HG02938 (cell line): ENCODE measurements around the gene SDC3.
A peak's percentile ranks its signal among the peaks of the same experiment; 100 is the strongest.

Experiments
- ATAC-seq: cut with Tn5 transposase; IDR thresholded peaks from one replicate; pipeline ENCODE4 v1.9.1; 2021; ENCODE audit warnings: mild to moderate bottlenecking, moderate library complexity; ENCODE audit not compliant: unreplicated experiment

SDC3 gene

DNA sequence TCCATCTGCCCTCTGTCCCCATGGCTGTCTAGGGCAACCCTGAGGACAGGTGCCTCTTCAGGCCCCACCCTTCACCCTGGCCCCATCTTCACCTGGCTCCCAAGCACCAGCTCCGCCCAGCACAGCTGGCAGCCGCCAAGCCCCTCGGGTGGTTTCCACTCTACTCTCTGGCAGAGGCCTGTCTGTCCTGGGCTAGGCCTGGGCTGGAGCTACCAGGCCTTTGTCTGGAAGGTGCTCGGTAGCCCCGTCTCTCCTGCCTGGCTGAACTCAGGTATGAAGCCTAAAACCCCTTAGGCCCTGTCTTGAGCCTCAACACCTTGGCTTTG is 17.4 kb downstream of the SDC3 start:
- ATAC-seq: no peak

DNA sequence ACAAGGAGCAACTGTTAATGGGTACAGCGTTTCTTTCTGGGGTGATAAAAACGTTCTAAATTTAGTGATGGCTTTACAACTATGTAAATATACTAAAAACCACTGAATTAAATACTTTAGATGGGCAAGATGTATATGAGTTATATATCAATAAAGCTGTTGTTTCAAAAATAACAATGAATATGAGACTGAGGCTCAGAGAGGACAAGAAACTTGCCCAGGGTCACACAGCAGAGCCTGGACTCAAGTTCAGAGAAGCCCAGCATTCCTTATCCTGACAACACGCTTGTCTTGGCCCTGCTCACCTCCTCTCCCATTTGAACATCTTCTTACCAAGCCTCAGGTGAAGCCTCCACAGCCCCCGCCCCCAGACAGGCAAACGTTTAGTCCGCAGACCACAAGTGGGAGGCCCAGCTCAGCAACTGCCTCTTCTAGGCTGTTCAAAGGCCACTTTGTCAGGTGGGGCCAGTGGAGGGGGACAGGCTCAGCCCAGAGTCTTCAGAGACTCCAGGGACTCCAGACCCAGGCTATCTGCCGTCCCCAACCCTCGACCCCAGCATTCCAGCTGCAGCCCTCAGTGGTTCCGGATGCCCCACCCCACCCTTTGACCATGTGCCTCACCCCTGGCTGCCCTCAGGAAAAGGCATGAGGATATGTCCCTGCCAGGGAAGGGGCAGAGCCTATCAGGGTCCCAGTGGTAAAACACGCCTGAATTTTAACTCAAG is 17.9 kb downstream of the SDC3 start:
- no peak for ATAC-seq

DNA sequence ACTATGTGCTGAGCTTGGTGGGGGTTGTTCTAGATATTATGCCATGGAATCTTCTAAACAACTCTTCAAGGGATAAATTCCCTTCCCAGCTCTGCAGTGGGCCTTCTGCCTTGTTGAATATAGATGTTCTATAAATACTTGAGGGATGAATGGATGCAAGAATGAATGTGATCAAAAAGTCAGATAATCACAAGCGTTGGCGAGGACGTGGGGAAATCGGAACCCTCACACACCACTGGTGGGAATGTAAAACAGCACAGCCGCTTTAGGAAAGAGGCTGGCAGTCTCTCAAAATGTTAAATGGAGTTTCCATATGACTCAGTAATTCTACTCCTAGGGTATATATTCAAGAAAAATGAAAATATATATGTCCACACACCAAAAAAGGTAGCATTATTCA is 19.0 kb downstream of the SDC3 start:
- no peak for ATAC-seq

DNA sequence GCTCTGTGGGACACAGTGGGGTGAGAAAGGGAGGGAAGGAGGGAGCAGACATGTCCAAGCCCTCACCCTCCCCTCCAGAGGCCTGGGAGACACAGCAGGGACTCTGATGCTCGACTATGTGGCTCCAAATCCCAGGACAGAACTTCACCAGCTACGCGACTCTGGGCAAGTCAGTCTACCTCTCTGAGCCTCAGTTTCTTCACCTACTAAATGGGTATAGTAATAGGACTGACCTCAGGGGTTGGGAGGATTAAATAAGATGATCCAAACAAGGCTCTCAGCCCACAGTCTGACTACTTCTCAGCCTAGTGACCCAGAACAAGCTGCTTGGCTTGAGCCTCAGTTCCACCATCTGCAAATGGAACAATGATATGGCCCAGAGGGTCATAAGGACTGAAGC is 19.6 kb downstream of the SDC3 start:
- ATAC-seq: no peak

DNA sequence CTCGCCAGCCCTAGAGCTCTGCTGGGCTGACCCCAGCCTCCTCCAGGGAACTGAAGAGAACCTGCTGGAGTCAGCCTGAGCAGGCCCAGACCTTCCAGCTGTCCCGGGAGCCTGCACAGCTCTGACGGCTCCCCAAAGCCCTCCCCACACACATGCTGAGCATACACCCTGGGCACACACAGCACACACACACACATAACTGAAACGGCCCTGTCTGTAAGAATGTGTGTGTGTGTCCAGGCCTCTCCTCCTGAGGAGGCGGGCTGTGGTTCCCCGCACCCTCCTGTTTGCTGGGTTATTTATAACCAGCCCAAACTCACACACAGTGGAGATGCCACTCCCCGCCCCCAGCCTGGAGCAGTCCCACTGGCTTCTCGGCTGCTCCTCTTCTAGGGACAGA is 20.2 kb downstream of the SDC3 start:
- ATAC-seq: no peak

DNA sequence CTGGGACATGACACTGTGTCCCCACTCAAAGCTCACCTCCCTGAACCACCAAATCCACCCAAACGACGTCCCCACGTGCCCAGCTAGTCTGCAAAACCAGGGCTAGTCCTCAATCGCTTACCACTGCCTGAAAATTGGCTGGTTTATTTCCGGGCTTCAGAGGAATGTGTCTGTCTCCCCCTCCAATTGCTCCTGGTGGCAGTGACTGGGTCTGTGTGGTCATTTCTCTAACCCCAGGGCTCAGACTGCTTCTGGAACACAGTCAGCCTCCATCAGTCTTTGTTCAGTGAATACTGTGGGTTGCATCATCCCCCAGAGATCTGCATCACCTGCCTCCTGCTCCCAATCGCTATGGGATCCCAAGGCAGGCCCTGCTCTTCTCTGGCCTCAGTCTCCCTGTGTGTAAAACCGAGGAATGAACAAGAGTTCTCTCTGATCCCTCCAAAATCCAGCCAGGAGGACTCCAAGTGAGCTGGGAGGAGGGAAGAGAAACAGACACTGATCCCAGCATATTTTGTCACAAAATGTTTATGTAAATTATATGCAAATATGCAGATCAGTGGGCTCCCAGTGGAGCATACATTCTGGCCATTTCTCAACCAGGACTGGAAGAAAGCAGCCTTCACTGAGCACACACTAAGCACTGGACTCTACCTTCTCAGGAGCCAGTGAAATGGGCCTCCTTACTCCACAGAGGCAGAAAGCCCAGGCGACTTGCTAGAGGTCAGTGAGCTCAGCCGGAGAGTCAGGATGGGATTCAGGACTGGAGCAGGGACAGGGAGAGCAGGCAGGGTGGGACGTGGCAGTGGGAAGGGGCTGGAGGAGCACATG is 20.9 kb downstream of the SDC3 start:
- no peak for ATAC-seq

DNA sequence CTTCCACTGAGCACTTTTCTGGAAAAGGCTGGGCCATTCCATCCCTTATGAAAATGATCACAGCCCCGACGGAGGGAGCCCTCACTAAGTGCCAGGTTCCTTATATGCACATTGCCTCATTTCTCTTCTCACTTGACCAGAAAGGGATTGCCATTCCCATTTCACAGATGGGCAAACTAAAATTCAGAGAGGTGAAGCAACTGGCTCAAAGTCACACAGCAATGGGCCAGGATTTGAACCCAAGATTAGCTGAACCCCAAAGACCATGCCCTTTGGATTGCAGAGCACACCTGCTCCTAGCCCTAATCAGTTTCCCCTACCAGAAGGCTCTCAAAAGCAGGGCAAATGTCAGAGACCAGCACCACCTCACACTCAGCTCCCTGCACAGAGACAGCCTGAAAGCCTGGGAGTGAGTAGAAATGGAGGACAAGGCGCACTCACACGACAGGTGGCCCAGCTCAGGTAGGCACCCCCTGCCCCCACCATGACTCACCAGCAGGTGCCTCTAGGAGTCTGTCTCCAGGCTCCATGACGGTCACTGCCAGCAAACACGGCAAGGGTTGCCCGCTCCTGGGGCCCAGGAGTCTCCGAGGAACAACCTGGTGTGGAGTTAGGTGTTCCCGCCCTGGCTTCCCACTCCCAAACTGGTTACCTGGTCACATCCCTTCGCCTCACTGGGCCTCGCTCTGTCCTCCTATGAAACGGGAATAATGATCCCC is 21.7 kb downstream of the SDC3 start:
- no peak for ATAC-seq

DNA sequence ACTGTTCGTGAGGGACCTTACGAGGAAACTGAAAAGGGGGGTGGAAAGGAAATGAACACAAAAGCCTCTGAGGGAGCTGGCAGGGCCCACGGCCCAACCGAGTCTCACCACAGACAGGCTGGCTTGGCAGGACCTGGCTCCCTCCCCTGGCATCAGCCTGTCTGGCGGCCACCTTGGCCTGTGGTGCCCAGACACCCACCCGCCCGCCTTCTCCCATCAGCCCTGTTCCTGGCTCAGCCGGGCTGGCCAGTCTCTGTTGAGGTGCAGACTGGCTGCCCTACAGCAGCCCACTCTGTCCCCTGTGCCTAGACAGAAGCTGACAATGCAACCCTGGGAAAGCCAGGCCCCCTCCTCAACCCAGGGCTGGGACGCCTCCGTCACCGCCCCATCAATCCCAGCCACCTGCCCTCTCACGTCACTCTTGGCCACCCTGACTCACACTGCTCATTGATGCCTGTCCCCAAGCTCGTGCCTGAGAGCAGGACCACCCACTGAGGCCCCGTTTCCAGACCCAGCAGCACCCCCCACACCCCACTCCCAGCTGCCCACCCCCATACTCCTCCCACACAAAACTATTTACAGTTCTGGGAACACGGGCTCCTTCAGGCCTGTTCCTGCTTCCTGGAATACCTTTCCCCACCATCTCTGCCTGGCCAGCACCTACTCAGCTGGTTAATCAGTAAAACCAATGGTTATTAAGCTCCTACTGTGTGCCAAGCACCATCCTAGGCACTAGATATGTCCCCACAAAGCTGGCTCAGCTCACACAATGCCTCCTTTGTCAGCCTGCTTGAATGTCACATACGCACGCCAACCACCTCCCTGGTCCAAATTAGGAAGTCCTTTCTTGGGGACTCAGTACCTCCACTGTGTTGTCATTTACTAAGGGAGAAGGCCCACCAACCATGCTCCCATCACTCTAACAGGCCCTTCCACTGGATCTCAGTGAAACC is 22.7 kb downstream of the SDC3 start:
- ATAC-seq: no peak

DNA sequence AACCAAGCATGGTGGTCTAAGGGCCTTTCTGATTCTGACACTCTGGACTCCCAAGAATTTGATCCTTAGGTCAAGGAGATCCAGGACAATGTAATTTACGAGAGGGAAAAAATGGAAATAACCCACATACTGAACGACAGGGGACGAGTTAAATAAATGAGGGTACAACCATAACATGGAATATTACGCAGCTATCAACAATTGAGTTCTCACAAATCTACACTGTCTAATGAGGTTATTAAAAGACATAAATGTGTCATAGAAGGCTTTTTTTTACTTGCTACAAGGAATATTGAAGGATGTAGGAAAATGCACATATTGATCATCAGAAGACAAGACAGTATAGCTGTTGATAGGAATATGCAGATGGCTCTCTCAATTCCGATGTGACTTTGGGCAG is 23.8 kb downstream of the SDC3 start:
- ATAC-seq: no peak

DNA sequence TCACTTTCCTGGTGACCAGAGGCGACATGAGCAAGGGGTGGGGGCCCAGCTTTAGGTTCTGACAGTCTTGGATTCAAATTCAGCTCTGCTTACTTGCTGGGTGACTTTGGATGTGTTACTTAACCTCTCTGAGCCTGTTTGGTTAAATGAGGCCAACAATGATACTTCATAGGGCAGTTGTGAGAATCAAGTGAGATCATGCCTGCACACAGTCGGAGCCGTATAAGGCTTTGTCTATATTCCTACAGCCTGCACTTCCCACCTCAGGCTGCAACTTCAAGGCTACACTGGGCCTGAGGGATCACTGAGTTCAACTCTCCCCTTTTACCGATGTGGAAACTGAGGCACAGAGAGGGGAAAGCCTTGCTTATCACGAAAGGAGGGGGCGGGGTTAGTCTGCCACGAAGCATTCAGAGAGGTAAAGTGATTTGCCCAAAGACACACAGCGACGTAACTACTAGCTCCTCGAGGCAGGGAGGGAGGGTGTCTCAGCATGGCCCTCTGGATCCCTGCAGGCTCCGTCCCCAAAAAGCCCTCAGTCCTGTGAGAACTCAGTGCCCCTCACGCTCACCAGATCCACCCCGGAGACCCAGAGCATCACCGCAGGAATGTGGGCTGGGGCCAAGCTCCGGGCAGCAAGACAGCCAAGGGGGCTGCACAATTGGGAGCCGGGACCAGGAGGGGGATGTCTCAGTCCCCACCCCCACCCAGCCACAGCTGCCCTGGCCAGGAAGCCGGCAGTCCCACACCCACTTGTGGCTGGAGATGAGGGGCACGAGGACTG is 25.0 kb downstream of the SDC3 start:
- no peak for ATAC-seq

DNA sequence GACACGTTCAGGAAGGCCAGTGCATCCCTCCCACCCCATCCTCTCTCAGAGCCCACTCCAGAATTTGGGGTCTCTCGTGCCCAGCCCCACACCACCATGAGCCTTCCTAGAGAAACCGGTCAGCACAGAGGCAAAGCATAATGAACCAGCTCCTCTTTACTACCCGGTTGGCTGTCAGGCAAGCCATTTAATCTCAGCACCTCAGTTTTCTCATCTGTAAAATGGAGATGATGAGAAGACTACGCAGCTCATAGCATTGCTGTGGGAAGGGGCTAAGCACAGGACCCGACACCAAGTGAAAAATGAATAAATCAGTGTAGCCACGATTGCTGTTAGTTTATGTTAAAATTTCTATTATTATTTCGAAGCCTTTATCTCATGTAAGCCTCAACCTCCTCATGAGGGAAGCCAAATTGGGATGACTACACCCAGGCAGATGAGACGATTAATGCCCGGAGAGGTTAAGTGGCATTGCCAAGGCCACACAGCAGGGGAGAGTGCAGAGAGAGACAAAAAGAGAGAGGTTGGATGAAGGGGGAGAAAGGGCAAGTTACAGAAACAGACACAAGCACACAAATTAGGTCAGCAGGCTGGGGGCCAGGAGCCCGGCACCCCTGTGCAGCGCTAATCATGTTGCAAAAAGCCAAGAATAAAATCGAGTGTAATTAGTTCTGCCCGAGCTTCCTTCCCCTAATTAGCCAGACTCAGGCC is 25.7 kb downstream of the SDC3 start:
- ATAC-seq: no peak

DNA sequence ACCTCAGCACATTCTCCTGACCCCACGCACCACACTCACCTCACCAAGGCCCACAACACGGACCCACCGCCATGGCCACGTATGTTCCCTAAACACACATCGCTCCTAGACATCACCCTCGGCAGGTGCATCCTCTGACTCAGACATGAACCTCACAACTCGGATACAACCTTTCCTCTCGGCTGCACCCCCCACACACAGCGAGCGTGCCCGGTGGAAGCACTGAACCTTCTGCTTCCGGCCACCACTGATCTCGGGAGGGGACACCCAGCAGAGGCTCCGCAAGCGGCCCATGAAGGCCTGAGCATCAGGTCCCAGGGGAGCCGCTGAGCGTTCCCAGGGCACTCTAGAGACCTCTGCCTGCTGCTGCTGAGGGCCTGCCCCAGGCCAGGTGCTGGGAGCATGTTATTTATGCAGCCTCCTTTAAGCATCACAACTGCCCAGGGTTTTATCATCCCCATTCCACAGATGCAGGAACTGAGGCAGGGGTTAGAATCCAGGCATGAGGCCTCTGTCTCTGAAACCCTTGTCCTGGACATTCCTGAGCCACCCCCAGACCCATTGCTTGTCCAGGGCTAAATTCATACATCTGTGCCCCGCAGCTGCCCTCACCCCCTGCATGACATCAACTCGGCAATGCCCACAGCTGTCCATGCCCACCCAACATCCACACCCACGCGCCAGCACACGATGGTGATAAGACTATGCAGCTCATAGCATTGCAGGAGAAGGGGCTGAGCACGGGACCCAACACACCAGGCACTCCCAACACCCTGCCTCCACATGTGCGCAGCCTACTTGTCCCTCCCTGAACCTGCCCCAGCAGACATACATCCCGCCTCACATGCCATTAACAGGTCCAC is 27.0 kb downstream of the SDC3 start:
- ATAC-seq: peak; percentile 61

DNA sequence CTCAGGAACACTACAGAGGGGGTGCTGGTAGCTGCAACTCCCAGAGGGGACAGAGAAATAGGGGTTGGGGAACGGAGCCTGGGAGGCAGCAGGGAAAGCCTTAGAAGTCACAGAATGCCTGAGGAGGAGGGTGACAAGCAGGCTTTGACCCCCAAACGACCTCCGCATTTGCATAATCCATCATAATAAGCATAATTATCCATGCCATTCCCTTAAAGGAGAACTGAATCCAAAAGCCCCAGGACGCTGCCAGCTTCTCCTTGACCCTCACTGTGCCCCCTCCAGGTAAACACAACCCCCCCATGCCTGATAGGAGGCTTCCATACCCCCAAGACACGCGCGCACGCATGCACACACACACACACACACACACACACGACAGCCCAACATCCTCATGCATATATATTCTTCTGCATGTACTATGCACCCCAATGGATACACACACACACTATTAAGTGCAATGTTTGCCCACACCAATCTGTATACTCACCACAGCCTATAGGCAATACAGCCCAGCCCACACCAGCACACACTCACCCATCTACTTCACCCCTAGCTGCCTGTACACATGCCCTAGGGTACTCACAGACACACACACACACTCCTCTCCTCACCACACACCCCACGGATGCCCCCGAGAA is 27.8 kb downstream of the SDC3 start:
- no peak for ATAC-seq

DNA sequence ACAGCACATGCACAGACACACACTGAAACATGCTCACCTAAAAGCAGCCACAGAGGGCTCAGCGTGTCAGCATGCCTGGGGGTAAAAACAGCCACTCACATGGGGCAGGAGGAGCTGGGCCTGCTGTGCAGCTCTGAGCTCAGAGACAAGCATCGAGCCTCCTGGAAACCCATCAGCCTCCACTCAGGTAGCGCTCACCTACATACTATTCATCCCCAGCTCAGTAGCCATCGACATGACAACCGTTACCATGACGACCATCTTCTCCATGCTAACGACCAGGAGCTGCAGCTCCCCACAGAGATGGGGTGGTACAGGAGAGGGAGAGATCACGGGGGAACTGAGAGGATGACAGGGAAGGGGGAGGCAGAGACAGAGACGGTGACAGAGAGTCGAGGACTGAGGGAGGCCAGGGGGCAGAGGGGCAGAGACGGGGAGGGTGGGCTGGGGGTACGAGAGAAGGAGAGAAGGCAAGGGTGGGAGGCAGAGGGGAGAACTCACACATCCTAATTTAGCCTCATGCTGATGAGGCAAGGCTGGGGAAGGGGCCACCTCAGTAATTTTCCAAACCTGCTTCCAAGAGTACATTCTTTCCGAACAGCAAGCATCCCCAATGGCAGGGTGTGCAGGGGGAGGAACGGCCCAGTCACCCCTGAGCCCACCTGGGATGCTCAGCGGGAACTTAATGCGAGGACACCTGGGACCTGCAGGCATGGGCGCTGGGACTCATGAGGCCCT is 28.4 kb downstream of the SDC3 start:
- ATAC-seq: no peak

DNA sequence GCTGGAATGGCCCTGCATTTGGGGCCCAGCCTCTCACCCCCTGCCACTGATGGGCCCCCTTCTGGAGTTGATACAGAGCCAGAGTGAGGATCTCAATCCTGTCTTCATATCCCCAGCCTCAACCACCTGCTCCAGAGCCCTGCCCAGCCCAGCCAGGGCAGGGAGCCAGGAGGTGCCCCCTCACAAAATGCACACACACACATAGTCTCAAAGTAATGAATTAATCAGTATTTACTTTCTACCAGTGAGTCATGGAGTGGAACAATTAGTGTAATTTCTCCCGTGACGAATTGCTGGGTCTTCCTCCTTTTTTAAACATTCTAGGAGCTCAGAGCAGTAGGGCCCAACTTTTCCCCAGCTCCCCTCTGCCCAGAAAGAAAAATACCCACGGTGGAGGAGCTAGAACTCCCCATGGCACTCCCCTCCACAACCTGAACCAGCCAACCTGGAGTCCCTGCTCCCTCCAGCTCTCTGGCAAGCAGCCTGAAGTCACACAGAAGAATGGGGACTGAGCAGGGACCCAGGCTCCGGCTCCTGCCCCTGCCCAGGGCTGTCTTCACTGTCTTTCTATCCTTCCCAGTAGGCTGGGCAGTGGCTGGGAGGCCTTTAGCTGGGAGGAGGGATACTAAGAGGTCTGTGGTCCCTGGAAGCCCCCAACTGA is 29.3 kb downstream of the SDC3 start:
- no peak for ATAC-seq

DNA sequence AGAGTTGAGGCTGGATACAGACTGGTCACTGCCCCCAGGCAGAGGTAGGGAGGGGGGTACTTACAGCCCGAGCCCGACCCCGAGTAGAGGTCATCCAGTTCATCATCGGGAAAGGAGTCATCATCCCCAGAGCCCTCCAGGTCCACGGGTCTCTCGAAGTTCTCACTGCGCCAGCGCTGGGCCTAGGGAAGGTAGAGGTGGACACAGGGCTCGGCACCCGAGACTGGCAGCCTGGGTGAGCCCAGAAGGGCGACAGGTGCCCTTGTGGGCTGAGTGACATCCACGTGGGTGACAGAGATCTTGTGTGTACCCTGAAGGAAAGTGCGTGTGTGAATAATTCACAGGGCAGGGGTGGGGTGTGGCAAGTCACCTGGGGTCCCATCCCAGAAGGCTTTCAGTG is 30.0 kb downstream of the SDC3 start:
- no peak for ATAC-seq

DNA sequence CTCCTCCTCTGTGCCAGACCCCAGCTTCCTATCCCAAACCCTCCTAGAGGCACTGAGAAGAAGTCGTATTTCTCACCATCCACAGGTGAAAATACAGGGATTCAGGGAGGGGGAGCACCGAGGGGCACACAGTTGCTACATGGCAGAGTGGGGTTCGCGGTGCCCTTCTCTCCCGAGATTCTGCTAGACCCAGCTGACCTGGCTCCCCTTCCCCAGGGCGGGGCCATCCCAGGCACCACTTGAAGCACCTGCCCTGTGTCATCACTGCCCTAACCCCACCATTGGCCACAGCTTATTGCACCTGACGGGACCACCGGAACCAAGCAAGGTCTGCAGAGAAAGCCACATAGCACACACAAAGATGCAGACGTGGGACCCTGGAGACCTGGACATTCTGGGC is 30.5 kb downstream of the SDC3 start:
- ATAC-seq: no peak
